NCI-H446 treated with DMSO at 0.1 percent for 48 hours (cell line): ENCODE results near the gene VMP1.

Experiments used
- DNase-seq: peaks from one replicate; lab custom pipeline; 2025; lab: John Stamatoyannopoulos, UW

Gene VMP1

GRCh38 chr17:59707149-59707970 is at the start of gene VMP1, which contains the start of gene PTRH2:
Gene VMP1, plus strand, starts transcription at chr17:59707654. Its CDS starts 23,793 bp downstream, at chr17:59731447.
Gene PTRH2, minus strand, starts transcription at chr17:59707430. Its CDS starts 9,452 bp downstream, at chr17:59697978.
- DNase-seq, result peak; percentile 99

DNA sequence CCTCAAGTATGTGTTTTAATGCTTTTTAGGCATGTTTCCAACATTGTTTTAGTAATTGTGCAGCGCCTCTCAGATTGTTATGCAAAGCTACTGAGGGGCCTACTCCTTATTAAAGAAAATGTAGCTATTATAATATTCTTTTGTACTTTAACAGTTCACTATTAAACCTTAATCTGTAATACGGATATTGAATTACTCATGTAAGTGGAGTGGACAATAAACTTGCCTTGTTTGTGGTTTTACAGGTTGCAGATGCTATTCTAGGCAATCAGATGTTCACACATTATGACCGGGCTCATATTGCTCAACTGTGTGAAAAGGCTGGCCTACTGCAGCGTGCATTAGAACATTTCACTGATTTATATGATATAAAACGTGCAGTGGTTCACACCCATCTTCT is 41.2 kb upstream of the VMP1 start:
- no peak for DNase-seq

GRCh38 chr17:59668816-59669215 is 38.6 kb upstream of the VMP1 start:
- no peak for DNase-seq

DNA sequence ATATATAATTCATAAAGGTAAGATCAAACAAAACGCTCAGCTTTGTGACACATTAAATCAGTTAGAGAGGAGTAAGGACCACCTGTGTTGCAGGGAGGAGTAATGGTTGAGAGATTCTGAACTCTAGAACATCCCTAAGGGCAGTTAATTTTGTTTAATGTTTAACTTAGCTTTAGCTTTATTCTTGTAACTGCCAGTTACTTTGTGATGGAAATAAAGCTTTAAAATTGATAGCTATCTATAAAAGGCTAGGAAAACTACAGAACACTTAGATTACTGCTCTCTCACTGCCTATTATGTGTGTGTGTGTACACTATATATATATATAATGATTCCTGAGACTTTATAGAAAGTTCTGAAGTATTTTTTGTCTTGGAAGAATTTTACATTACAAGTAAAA is 38.0 kb upstream of the VMP1 start:
- no peak for DNase-seq

DNA sequence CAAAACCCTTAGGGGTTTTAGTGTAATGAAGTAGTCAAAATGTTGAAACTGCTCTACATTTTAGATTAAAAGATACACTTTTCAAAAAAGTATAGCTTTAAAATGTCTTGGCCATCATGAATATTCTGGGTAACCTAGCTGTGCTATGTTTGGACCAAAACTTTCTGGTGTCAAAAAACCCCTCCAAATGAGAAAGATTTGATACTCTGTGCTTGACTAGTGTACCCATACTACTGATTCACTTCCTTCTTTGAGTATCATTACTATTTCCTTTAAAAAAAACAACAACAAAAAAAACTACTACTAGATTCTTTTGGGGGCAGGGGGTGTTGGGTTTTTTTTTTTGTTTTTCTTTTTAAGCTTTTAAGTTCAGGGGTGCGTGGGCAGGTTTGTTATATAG is 37.5 kb upstream of the VMP1 start:
- DNase-seq, result no peak

DNA sequence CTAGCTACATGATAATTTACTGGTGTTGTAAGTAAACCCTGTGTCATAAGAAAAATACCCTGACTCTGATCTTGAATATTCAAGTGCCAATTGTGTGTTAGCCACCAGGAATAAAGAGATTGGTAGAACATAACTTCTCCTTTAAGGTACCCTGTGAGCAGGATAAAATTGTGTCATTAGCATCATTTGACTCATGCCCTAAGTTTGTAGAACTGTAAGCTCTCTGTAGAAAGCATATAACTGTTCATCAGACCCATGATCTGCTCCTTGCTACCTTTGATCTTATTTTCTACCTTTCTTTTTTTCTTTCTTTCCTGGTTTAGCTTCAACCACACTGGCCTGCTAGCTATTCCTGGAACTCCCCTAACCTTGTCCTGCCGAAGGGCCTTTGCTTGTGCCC is 36.1 kb upstream of the VMP1 start:
- no peak for DNase-seq

- DNase-seq, result no peak
Measured at GRCh38 chr17:59675231-59675630, 32.2 kb upstream of the VMP1 start.

DNA sequence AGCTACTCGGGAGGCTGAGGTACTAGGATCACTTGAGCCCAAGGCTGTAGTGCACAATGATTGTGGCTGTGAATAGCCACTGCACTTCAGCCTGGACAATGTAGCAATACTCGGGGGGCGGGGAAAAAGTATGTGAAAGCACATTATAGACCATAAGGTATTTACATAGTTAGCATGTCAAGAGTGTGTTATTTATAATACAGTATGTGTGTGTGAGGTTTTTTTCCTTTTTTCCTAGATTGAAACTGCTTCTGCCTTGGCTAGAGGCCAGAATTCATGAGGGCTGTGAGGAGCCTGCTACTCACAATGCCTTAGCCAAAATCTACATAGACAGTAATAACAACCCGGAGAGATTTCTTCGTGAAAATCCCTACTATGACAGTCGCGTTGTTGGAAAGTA is 30.7 kb upstream of the VMP1 start:
- DNase-seq, result no peak

DNA sequence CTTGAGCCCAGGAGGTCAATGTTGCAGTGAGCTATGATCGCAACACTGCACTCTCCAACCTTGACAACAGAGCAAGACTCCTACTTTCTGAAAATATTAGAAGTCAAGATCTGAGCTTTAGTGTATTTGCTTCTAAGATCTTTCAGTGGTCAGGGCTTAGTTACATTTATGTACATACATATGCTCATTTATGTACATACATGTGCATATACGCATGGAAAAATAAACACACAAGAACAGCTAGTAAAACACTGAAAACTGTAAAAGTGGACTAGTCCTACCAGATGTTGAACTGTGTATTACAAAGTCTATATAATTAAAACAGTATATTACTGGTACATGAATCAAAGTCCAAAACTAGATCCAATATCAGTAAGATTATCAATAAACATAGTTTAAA is 28.5 kb upstream of the VMP1 start:
- DNase-seq, result no peak

- no peak for DNase-seq
Measured at GRCh38 chr17:59680314-59680713, 27.1 kb upstream of the VMP1 start.

- no peak for DNase-seq
Measured at GRCh38 chr17:59683283-59683682, 24.2 kb upstream of the VMP1 start.

DNA sequence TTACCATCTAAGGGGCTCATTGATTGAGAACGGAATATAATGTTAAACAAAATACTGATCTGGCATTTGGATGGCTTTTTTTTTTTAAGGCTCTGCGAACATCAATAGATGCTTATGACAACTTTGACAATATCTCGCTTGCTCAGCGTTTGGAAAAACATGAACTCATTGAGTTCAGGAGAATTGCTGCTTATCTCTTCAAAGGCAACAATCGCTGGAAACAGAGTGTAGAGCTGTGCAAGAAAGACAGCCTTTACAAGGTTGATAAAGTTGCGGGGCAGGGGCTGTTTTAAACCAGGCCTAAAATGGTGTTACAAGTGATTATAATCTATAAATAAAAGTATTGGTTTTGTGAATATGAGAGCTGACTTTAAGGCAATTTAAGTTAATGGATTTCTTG is 22.5 kb upstream of the VMP1 start:
- no peak for DNase-seq

DNA sequence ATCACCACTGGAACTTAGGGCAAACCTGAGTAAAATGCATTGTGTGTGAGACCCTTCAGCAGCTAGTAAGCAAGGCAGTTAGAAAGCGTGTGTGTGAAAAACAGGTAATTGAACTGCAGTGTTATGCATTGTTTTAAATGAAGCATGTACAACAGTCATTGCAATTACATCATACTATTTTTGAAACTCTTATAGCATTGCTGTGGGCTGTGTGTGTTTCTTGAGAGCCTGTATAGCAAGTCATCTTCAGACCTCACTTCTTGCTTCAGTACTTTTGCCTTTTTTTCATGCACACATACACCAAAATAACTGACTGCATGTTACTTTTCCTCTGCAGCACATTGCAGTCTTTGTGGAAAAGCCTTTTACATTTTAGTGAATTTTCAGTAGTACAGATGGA is 19.4 kb upstream of the VMP1 start:
- DNase-seq, result no peak

DNA sequence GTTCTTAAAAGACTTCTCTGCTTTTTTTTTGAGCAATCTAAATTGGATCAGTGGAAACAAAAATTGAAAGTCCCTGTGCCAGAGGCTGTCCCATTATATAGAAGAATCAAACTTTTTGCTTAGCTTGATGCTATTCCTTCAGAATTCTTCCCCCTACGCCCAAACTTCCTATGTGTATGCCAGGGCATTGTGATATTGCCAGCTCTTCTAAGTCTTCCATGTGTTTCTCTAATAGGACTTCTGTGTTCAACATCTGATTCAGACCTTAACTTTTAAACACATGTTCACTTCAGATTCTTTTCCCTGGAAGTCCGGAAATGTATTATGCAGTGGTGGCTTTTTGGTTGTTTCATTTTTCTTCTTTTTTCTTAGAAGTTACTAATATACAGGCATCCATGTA is 19.0 kb upstream of the VMP1 start:
- DNase-seq, result no peak

DNA sequence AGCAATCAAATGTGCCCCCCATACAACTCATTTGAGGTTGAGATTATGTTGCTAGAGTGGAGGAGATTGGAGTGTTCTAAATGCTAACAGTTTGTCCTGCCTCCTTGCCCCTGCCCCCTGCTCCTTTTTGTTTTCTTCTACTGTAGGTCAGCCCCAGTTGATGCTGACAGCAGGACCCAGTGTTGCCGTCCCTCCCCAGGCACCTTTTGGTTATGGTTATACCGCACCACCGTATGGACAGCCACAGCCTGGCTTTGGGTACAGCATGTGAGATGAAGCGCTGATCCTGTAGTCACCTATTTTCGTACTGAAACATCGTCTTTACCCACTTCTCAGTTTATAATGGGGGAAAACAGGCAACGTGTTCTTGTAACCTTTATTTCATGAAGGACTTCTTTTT is 13.9 kb upstream of the VMP1 start:
- DNase-seq, result no peak

- no peak for DNase-seq
Measured at GRCh38 chr17:59694344-59694743, 13.1 kb upstream of the VMP1 start.

- DNase-seq, result no peak
Measured at GRCh38 chr17:59695945-59696681, 11.3 kb upstream of the VMP1 start.

DNA sequence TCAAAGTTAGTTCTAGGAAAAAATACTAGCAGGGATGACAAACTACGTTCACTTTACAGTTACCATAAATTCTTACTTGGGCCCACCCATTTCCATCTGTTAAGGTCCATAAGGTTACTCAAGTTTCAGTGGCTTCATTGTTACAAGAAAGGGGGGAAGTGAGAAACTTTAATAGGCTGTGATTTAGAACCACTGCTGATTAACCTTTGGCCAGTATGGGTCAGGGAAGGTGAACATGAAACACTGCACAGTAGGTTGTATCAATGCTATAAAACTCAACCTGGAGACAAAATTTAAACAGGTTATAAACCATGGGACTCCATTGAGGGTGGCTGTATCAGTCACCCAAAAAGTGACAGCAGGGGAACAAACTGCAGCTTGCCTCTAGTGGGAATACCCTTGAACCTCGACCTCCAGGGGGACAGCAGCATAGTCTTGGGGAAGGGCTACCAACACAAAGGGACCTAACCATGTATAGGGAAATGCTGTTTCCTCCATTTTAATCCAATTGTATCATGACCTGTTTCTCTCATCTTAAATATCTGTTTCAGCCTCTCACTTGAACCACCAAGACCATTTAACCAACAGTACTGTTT is 10.7 kb upstream of the VMP1 start:
- DNase-seq, result no peak

GRCh38 chr17:59698143-59698542 is 9.3 kb upstream of the VMP1 start:
- no peak for DNase-seq

DNA sequence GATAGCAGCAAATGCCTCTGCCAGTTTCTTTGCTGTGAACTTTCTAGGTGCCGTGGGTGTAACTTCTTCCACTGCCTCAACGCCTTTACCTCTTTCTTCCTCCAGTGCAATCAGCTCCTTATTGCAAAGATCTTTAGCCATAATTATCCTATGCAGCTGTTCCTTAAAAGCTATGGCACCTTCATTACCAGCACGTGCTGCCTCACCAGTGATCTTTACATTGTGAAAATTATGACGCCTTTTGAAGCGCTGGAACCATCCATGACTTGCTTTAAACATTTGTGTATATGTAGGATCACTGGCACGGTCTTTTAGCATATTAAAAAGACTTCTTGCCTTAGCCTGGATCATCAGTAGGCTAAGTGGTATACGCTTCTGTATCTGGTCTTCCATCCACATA is 8.2 kb upstream of the VMP1 start:
- no peak for DNase-seq

DNA sequence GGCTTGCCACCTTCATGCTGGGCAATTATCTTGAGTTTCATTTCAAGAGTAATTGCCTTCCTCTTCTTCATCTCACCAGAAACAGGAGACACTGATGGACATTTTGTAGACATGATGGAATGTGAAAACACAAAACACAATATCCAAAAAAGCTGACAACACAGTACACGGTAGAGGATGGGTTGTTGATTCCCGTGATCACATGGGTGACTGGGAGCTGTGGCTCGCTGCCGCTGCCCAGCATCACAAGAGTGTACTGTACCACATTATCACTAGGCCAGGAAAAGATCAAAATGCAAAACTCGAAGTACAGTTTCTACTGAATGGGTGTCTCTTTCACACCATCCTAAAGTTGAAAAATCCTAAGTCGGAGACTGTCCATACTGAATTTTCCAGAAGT is 7.7 kb upstream of the VMP1 start:
- DNase-seq, result no peak

DNA sequence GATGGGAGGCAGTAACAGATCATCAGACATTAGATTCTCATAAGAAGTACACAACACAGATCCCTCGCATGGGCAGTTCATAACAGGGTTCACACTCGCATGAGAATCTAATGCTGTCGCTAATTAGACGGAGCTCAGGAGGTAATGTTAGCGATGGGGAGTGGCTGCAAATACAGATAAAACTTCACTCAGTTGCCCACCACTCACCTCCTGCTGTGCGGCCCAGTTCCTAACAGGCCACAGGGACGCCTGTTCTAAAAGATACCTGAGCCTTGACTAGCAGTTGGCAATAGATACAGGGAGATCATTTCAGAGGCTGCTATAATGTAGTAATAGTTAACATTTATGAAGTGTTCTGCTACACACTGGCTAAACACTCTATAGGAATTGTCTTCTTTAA is 5.2 kb upstream of the VMP1 start:
- DNase-seq, result no peak

GRCh38 chr17:59707971-59708430 is 547 bp downstream of the VMP1 start:
- DNase-seq, result no peak
